HG03175 (cell line): ENCODE results near the gene NAA30.

Source experiments
- ATAC-seq: cut with Tn5 transposase; IDR thresholded peaks from one replicate; pipeline ENCODE4 v1.9.1; 2021; ENCODE audit warnings: mild to moderate bottlenecking, moderate library complexity; ENCODE audit not compliant: unreplicated experiment

NAA30 gene

DNA sequence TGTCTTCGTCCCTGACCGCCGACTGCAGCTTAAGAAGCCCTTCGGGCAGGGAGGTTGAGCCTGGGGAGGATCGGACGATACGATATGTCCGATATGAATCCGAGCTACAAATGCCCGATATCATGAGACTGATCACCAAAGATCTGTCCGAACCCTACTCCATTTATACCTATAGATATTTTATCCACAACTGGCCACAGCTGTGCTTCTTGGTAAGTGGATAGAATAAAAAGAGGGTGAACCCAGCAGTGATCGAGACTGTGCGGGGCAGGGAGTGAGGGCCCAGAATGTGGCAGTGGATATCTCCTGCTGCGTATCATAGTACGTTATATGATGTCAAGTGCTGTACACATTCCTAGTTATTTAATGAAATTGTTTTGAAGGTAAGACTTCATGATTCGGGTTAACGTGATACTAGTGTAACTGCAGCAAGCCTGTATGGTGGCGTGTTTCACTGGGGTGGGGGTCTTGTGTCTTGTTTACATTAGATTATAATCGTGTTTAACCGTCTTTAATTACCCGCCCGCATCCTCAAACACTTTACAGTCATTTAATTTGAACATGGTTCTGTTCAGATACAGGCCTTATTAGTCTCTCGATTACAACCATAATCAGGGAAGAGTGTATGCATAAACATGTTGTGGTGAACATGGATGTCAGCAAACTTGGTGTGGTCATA lies 1.3 kb downstream of the NAA30 start:
- ATAC-seq, result no peak

GRCh38 chr14:57392830-57393229 lies 2.4 kb downstream of the NAA30 start:
- no peak for ATAC-seq

GRCh38 chr14:57400556-57401494 lies 10.4 kb downstream of the NAA30 start:
- no peak for ATAC-seq

- ATAC-seq, result no peak
These were observed 11.1 kb downstream of the NAA30 start for GRCh38 chr14:57401501-57401900.

GRCh38 chr14:57402173-57402852 lies 11.9 kb downstream of the NAA30 start:
- no peak for ATAC-seq

GRCh38 chr14:57403521-57403864 lies 13.1 kb downstream of the NAA30 start:
- no peak for ATAC-seq

DNA sequence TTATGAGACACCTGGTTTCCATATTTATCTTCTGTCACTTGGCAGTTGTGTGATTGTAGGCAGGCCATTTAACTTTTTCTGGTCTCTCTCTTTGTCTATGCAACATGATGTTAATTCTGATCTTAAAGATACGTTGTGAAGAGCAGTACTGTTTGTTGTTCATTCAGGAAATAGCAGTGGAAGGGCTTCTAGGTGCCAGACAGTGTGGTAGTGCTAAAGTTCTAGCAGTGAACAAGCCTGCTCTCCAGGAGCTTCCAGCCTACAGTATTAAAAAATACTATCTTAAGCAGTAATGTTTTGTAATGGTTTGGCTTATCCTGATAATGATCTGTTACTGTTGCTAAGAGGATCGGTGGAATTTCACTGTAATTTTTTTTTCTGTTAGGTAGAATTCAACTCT lies 15.2 kb downstream of the NAA30 start:
- ATAC-seq, result no peak

- no peak for ATAC-seq
These were observed 17.7 kb downstream of the NAA30 start for GRCh38 chr14:57408037-57408436.

- ATAC-seq, result no peak
These were observed 18.2 kb downstream of the NAA30 start for GRCh38 chr14:57408634-57409033.

- ATAC-seq, result no peak
These were observed 22.0 kb downstream of the NAA30 start for GRCh38 chr14:57412341-57412740.

GRCh38 chr14:57413849-57414248 lies 23.5 kb downstream of the NAA30 start:
- ATAC-seq, result no peak

GRCh38 chr14:57417228-57417627 lies 26.8 kb downstream of the NAA30 start:
- no peak for ATAC-seq

- no peak for ATAC-seq
These were observed 28.6 kb downstream of the NAA30 start for GRCh38 chr14:57418999-57419398.

GRCh38 chr14:57420033-57420432 lies 29.6 kb downstream of the NAA30 start:
- no peak for ATAC-seq

DNA sequence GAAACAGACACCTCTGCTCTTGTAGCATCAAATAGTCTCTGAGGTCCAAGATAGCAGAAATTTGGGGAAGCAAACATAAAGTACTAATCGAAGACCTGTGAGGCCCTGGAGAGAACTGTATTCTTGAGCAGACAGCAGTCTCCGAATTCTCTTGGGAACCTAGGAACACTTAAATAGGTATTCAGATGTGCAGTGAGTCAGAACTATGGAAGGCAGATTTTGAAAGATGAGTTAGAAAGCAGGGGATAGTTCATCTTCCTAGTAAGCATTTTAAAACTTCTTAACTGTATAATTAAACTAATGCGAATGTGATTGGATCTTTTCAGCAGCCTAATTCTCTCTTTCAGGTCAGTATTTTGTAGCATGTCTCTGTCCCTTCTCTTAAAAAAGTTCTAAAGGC lies 30.6 kb downstream of the NAA30 start:
- no peak for ATAC-seq

DNA sequence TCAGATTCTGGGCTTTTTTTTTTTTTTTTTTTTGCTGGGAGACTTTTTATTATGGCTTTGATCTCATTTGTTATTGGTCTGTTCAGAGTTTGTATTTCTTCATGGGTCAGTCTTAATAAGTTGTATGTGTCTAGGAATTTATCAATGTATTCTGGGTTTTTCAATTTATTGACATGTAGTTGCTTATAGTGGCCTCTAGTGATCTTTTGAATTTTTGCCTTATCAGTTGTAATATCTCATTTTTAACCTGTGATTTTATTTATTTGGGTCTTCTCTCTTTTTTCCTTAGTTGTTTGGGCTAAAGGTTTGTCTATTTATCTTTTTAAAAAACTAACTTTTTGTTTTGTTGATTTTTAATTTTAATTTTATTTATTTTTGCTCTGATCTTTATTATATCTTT lies 45.5 kb downstream of the NAA30 start:
- ATAC-seq, result no peak

- no peak for ATAC-seq
These were observed 71.5 kb downstream of the NAA30 start for GRCh38 chr14:57461777-57462320.

GRCh38 chr14:57462551-57462950 lies 72.2 kb downstream of the NAA30 start:
- no peak for ATAC-seq

- ATAC-seq, result peak; percentile 89
These were observed 73.8 kb downstream of the NAA30 start for GRCh38 chr14:57464008-57464730.
